NCI-H2196 treated with DMSO at 0.1 percent for 48 hours (cell line): ENCODE data around the gene TAF13.
"Not testable (repeated sequence)": the region's sequence is repeated elsewhere in the genome, so short reads cannot be mapped to it uniquely, and the experiment has no call there.

Source experiments
- DNase-seq: peaks from one replicate; lab custom pipeline; 2025; ENCODE audit not compliant: unreplicated experiment; lab: John Stamatoyannopoulos, UW

Gene TAF13

GRCh38 chr1:109048335-109048734 lies 27.5 kb downstream of the TAF13 start:
- DNase-seq = no peak

DNA sequence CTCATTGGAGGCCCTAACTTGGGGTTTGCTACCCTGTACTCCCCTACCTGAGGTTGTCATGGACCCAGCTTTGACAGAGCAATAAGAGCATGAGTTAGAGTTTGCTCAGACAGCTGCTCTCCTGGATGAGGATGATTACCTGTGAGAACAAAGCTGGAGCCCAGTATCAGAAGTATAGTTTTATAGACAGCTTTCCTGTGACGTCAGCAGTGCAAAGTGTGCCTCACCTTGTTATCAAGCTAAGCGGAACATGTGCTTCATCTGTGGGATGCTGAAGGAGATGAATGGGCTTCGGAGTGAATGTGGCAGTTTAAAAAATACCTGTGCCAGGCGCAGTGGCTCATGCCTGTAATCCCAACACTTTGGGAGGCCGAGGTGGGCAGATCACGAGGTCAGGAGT lies 28.5 kb downstream of the TAF13 start:
- no peak for DNase-seq

DNA sequence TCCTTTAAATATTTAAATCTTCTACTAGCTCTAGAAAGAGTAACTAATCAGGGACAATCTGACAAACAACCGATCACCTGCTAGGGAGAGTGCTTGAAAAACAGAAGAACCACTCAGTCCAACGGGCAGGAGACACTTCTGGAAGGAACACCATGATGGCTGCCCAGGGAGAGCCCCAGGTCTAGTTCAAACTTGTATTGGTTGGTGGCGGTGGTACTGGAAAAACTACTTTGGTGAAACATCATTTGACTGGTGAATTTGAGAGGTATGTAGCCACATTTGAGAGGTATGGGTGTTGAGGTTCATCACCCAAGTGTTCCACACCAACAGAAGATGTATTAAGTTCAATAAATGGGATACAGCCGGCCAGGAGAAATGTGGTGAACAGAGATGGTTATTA lies 29.1 kb downstream of the TAF13 start:
- DNase-seq = no peak

DNA sequence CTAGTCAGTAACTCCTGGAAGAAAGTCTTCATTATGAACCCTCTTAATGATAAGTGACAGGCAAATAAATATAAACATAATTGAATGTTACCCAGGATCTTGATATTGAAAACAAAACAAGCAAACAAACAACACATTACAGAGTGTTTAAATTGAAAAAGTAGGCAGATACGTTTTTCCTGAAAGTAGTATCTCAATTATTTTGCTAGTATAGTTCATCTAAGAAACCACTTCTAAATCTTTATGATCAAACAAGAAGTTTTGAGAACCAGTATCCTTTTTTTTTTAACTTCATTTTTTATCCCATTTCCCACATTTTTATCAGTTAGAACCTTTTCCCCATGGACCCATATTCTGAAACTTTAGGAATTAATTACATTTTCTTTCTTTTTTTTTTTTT lies 30.2 kb downstream of the TAF13 start:
- no peak for DNase-seq

- DNase-seq = peak; percentile 83
Observed at GRCh38 chr1:109041621-109042468, 34.0 kb downstream of the TAF13 start, which contains the start of gene WDR47. Gene WDR47, minus strand, starts transcription at chr1:109042102. Its CDS starts 18,590 bp downstream, at chr1:109023512.

DNA sequence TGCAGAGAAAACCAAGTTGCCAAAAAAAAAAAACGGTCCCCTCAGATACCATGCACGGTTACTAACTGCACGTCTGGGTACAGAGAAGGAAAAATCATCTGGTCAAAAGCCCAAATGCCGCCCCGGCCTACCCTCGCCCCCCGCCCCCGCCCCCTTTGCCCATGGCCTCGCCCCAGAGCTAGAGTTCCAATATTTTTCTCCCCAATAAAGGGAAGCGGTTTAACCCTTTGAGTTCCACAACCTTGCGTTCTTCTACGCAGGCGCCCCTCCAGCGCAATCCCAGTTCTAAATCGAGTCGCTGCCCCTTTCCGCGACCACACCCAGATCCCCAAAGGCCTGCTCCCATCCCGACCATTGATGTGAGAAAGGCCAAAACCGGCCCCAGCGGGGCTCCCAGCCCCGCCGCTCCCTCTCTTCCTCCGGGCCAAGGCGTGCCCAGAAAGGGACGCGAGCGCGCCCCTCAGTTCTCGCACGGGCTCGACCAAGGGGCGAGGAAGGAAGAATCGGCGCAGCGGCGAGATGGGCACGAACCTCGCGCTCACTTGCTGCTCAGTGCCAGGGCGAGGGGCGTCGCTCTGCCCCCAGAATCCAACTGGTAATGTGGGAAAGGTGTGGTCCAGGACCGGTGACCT lies 34.7 kb downstream of the TAF13 start:
- no peak for DNase-seq

- DNase-seq = no peak
Observed at GRCh38 chr1:109040627-109040988, 35.2 kb downstream of the TAF13 start.

GRCh38 chr1:109034382-109034781 lies 41.4 kb downstream of the TAF13 start:
- no peak for DNase-seq

GRCh38 chr1:109029493-109029892 lies 46.3 kb downstream of the TAF13 start:
- DNase-seq = not testable (repeated sequence)

GRCh38 chr1:109027841-109028240 lies 48.0 kb downstream of the TAF13 start:
- no peak for DNase-seq

- no peak for DNase-seq
Observed at GRCh38 chr1:109025694-109026093, 50.1 kb downstream of the TAF13 start.

DNA sequence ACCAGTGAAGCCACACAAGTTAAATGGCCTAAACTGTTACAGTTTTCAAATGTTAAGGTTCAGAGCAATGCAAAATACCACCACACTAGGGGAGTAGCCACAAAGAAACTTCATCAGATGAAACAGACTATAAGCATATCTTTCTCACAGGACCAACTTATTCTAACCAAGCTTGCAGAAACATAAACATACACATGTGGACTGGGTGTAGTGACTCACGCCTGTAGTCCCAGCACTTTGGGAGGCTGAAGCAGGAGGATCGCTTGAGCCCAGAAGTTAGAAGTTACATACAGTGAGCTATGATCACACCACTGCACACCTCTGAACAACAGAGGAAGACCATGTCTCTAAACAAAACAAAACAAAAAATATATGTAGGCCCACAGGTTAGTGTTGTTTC lies 51.2 kb downstream of the TAF13 start:
- DNase-seq = no peak

DNA sequence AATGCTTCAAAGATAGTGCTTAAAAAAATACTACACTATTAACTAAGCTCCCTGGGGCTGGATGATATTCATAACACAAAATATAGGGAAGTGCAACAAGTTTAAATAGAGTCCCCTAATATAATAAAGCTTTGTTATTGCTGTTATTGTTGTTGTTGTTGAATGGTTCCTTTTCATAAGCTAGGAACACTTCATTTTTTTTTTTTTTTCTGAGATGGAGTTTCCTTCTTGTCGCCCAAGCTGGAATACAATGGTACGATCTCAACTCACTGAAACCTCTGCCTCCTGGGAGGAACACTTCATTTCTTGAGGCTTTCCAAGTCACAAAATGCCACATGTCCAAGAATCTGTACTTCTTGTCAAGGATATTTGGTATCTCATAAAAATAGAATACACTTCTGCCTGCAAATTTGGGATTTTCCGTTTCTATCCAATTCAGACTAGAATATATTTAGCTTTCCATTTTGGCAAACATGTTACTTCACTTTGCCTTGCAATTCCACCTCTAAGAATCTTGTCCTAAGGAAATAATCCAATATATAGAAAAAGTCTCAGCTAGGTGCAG lies 55.0 kb downstream of the TAF13 start:
- DNase-seq = no peak

DNA sequence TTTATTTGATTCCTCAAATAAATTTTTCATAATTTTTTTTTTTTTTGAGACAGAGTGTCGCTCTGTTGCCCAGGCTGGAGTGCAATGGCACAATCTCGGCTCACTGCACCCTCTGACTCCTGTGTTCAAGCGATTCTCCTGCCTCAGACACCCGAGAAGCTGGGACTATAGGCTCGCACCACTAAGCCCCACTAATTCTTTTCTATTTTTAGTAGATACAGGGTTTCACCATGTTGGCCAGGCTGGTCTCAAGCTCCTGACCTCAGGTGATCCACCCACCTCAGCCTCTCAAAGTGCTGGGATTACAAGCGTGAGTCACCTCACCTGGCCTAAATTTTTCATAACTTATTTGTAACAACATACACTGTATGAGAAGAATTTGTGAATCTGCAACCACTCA lies 58.1 kb downstream of the TAF13 start:
- DNase-seq = not testable (repeated sequence)

GRCh38 chr1:109017134-109017533 lies 58.7 kb downstream of the TAF13 start:
- DNase-seq = no peak
